ENCODE data around the gene PCOLCE2.

The PCOLCE2 gene

GRCh38 chr3:142844339-142844977, 44.4 kb downstream of the PCOLCE2 start:
- H2AFZ ChIP-seq (ENCODE audit: low read depth, low read length), result no peak overlapping the region
- no peak for DNase-seq
- H3K27me3 ChIP-seq (ENCODE audit: insufficient read depth, low read length, poor library complexity), result peaks cover 5% of the 10 kb centered on the region
- H3K79me2 ChIP-seq (ENCODE audit: insufficient read depth, low read length), result no peaks in the 10 kb centered on the region
- H3K36me3 ChIP-seq (ENCODE audit: insufficient read depth, low read length), result no peaks in the 10 kb centered on the region
- no peaks in the 10 kb centered on the region for H3K4me1 ChIP-seq (ENCODE audit: insufficient read depth, low read length)
- no peak for TF ChIP-seq EZH2 (IDR thresholded peaks at IDR 0.05; ENCODE audit: borderline replicate concordance, low read depth, low read length, severe bottlenecking)
- peak; percentile 56 for TF ChIP-seq CTCF (IDR thresholded peaks at IDR 0.05; ENCODE audit: borderline replicate concordance, extremely low read depth, low read length, poor library complexity, severe bottlenecking)
- H3K9me3 ChIP-seq (ENCODE audit: insufficient read depth, low read length, severe bottlenecking), result no peaks in the 10 kb centered on the region
- H3K27ac ChIP-seq (ENCODE audit: low read length), result no peak overlapping the region
- peak; percentile 39; the same call in 1 of the 3 replicates for ATAC-seq (ENCODE audit: insufficient read depth, low read depth)
- H4K20me1 ChIP-seq (ENCODE audit: insufficient read depth, low read length), result no peaks in the 10 kb centered on the region
- H3K4me3 ChIP-seq (ENCODE audit: low read depth in 1 of 2, low read length in 2 of 2), result no peak overlapping the region
- no peak overlapping the region for H3K4me2 ChIP-seq (ENCODE audit: insufficient read depth, low read length)
- no peak overlapping the region for H3K9ac ChIP-seq (ENCODE audit: low read depth, low read length)

- H3K36me3 ChIP-seq (ENCODE audit: insufficient read depth, low read length), result no peaks in the 10 kb centered on the region
- ATAC-seq (ENCODE audit: insufficient read depth, low read depth), result no peak
- no peak for TF ChIP-seq EZH2 (IDR thresholded peaks at IDR 0.05; ENCODE audit: borderline replicate concordance, low read depth, low read length, severe bottlenecking)
- TF ChIP-seq CTCF (IDR thresholded peaks at IDR 0.05; ENCODE audit: borderline replicate concordance, extremely low read depth, low read length, poor library complexity, severe bottlenecking), result no peak
- H3K4me2 ChIP-seq (ENCODE audit: insufficient read depth, low read length), result no peak overlapping the region
- DNase-seq, result no peak
- no peak overlapping the region for H3K9ac ChIP-seq (ENCODE audit: low read depth, low read length)
- H3K4me3 ChIP-seq (ENCODE audit: low read depth in 1 of 2, low read length in 2 of 2), result no peak overlapping the region
- no peaks in the 10 kb centered on the region for H3K4me1 ChIP-seq (ENCODE audit: insufficient read depth, low read length)
- no peaks in the 10 kb centered on the region for H3K9me3 ChIP-seq (ENCODE audit: insufficient read depth, low read length, severe bottlenecking)
- H2AFZ ChIP-seq (ENCODE audit: low read depth, low read length), result no peak overlapping the region
- H3K27me3 ChIP-seq (ENCODE audit: insufficient read depth, low read length, poor library complexity), result peaks cover 8% of the 10 kb centered on the region
- no peaks in the 10 kb centered on the region for H3K79me2 ChIP-seq (ENCODE audit: insufficient read depth, low read length)
- no peaks in the 10 kb centered on the region for H4K20me1 ChIP-seq (ENCODE audit: insufficient read depth, low read length)
- H3K27ac ChIP-seq (ENCODE audit: low read length), result no peak overlapping the region
Observed at GRCh38 chr3:142839831-142840230, 49.1 kb downstream of the PCOLCE2 start.

GRCh38 chr3:142837526-142837925, 51.4 kb downstream of the PCOLCE2 start:
- ATAC-seq (ENCODE audit: insufficient read depth, low read depth), result no peak
- H3K27me3 ChIP-seq (ENCODE audit: insufficient read depth, low read length, poor library complexity), result peaks cover 6% of the 10 kb centered on the region
- H3K36me3 ChIP-seq (ENCODE audit: insufficient read depth, low read length), result no peaks in the 10 kb centered on the region
- H3K9ac ChIP-seq (ENCODE audit: low read depth, low read length), result no peak overlapping the region
- H3K4me1 ChIP-seq (ENCODE audit: insufficient read depth, low read length), result no peaks in the 10 kb centered on the region
- no peaks in the 10 kb centered on the region for H4K20me1 ChIP-seq (ENCODE audit: insufficient read depth, low read length)
- DNase-seq, result no peak
- H3K27ac ChIP-seq (ENCODE audit: low read length), result no peak overlapping the region
- no peak overlapping the region for H3K4me3 ChIP-seq (ENCODE audit: low read depth in 1 of 2, low read length in 2 of 2)
- H3K4me2 ChIP-seq (ENCODE audit: insufficient read depth, low read length), result no peak overlapping the region
- no peak overlapping the region for H2AFZ ChIP-seq (ENCODE audit: low read depth, low read length)
- H3K79me2 ChIP-seq (ENCODE audit: insufficient read depth, low read length), result no peaks in the 10 kb centered on the region
- TF ChIP-seq CTCF (IDR thresholded peaks at IDR 0.05; ENCODE audit: borderline replicate concordance, extremely low read depth, low read length, poor library complexity, severe bottlenecking) (no peak), EZH2 (IDR thresholded peaks at IDR 0.05; ENCODE audit: borderline replicate concordance, low read depth, low read length, severe bottlenecking) (no peak)
- no peaks in the 10 kb centered on the region for H3K9me3 ChIP-seq (ENCODE audit: insufficient read depth, low read length, severe bottlenecking)
